IPS-NIHi11 (cell line): Measurements from ENCODE around the gene PSPN.
A peak's percentile ranks its signal among the peaks of the same experiment; 100 is the strongest.
"Not testable (repeated sequence)": the region's sequence is repeated elsewhere in the genome, so short reads cannot be mapped to it uniquely, and the experiment has no call there.

ENCODE experiments used
- DNase-seq: peaks from one replicate; pipeline ENCODE4 v3.0.0; 2012; ENCODE audit warnings: mixed read lengths, low spot score

The PSPN gene

GRCh38 chr19:6402837-6403608, 27.3 kb upstream of the PSPN start:
- DNase-seq: no peak

DNA sequence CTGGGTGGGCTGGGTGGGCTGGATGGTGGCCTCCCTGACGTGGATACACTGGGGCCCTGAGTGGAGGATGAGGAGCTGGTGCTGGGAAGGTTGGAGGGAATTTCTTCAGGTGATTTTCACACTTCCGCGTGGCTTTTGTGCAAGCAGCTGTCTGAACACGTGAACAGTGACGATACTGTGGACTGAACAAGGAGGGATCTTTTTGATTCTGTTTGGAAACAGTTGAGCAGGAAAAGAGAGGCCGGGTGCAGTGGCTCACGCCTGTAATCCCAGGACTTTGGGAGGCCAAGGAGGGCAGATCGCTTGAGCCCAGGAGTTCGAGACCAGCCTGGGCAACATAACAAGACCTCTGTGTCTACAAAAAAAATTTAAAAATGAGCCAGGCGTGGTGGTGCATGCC, 26.3 kb upstream of the PSPN start:
- no peak for DNase-seq

GRCh38 chr19:6400062-6400944, 24.6 kb upstream of the PSPN start:
- DNase-seq: not testable (repeated sequence)

- no peak for DNase-seq
These were observed 20.6 kb upstream of the PSPN start for GRCh38 chr19:6396305-6396704.

GRCh38 chr19:6394831-6395230, 19.1 kb upstream of the PSPN start:
- peak; percentile 44 for DNase-seq

DNA sequence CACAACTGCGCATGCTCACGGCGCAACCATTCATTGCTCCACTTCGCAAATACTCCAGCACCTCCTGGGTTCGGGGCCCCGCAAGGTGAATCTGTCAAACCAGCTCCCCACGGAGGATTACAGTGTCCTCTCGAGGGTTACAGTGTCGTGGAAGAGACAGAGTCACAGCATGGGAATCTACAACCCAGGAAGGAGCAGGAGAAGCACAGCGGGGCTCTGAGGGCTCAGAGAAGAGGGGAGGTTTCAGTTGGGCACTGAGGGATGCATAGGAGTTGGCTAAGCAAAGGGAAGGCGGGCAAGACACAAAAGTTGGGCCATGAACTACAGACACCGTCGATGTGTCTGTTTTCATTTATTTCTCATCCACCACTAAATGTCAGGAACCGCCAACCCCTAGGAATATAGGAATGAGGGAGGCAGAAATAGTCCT, 18.3 kb upstream of the PSPN start:
- DNase-seq: no peak

DNA sequence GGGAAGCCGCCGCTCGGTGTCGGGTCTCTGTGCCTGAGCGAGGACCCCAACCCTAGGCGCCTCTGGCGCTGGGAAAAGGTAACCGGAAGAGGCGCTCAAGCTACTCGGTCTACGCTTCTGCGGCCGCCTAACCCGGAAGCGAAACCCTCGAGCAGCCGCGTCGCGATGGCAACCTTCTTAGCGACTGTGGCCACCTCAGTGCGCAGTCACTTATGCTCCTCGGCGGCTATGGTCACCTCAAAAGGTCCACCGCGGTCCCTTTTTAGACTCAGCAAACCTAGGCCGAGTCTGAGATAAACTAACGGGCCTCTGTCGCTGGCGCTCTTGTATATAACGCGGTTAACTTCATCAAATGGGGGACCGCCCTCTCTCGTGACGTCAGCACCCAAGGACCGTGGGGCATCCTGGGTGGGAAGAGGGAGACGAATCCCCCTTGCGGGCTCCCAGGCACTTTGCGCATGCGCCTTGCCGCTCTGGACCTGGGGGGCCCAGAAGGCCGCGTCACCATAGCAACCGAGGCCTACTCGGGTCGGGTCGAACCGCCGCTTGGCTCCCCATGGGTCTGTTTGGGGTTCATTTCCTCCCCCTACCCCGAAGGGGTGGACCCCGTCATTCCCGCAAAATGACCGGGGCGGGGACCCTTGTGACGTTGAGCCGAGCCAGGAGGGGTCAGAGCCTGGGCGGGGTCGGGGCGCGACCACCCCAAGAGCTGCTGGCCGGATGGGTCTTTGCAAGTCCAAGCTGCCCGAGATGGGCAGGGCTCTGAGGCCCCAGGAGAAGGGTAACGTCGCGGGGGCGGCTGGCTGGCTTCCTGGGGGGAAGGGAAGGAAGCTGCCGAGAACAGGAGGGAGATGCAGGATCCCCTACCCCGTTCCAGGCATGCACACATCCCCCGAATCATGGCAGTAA, 17.6 kb upstream of the PSPN start, which contains the start of gene GTF2F1:
Gene GTF2F1 (minus strand): TSS at position 91 of the 909 bp plus-strand sequence. CDS start 169 bp downstream, outside the sequence.
- peak; percentile 96 for DNase-seq

GRCh38 chr19:6392221-6393073, 16.7 kb upstream of the PSPN start:
- DNase-seq: peak; percentile 3

DNA sequence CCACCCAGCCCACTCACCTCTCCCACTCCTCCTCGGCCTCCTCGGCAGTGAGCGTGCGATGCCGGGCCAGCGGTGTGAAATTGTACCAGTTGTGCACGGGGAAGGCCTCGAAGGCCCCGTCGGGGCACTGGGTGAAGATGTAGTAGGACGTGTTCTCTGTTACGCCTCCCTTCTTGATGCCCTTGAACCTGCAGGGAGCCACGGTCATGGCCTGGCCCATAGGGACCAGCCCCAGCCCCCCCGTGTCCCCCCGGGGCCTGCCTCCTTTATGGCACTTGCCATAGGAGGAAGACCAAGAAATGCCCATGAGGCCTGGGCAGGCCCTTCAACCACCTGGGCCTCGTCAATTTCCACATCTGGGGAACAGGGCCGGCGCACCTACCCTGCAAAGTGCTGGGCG, 11.6 kb upstream of the PSPN start:
- no peak for DNase-seq

DNA sequence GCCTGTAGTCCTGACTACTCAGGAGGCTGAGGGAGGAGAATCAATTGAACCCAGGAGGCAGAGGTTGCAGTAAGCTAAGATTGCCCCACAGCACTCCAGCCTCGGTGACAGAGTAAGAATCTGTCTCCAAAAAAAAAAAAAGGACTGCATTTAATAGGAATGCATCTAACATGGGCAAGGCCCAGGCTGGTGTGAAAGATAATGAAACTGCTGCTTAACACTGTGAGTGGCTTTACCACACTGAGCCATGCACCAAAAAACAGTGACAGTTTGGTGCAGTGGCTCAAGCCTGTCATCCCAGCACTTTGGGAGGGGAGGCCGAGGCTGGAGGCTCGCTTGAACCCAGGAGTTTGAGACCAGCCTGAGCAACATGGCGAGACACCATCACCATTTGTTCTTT, 8.6 kb upstream of the PSPN start:
- no peak for DNase-seq

DNA sequence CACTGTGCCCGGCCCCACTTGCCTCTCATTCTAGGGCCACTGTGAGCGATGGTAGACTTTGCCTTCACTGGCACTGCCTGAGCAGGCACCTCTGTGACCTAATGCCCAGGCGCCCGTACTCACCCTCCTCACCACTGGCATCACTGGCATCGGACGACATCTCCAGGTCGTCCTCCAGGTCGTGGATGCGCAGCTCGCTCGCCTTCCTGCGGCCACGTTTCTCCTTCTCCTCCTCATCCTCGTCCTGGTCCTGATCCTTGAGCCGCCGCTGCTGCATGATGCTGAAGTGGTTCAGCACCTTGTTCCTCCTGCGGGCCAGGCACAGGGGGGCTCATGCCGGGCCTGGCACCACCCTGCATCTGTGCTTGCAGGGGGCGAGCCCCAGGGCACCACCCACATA, 7.5 kb upstream of the PSPN start:
- DNase-seq: no peak

GRCh38 chr19:6381030-6381750, 5.5 kb upstream of the PSPN start:
- no peak for DNase-seq

GRCh38 chr19:6379744-6380143, 4.0 kb upstream of the PSPN start:
- no peak for DNase-seq

DNA sequence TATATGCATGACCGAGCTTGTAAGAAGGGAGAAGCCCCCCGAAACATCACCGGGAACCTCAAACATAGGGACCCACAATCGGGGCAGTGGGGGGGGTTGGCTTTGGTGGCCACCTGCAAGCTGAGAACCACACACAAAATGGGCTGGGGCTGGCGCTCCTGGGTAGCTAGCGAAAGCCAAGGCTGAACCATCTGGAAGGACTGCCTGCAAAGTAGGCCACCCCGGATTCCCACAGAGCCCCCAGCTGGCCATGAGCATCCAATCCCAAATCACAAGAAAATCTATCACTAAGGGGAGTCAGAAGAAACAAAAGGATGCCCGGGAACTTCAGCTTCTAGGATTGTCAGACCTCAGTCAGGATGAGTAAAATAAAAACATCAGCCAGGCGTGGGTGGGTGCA, 2.8 kb upstream of the PSPN start:
- no peak for DNase-seq

DNA sequence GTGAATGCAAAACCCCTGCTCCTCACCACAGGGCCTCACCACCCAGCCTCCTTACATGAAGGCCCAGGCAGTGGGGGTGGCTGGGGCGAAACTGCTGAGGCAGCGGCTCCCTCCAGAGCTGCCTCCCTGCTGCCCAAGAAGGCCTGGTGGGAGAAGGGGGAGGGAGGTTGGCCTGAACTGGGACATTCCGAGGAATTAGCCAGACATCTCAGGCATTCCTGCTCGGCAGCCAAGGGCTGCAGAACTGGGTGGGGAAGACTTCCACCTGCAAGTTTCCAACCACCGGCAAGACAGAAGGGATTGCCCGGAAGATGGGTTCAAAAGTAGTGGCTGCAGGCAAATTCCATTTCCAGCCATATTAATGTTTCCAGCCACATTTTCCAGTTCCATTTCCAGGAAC, 2.3 kb upstream of the PSPN start:
- DNase-seq: no peak

- DNase-seq: no peak
These were observed 918 bp upstream of the PSPN start for GRCh38 chr19:6376512-6377190.

DNA sequence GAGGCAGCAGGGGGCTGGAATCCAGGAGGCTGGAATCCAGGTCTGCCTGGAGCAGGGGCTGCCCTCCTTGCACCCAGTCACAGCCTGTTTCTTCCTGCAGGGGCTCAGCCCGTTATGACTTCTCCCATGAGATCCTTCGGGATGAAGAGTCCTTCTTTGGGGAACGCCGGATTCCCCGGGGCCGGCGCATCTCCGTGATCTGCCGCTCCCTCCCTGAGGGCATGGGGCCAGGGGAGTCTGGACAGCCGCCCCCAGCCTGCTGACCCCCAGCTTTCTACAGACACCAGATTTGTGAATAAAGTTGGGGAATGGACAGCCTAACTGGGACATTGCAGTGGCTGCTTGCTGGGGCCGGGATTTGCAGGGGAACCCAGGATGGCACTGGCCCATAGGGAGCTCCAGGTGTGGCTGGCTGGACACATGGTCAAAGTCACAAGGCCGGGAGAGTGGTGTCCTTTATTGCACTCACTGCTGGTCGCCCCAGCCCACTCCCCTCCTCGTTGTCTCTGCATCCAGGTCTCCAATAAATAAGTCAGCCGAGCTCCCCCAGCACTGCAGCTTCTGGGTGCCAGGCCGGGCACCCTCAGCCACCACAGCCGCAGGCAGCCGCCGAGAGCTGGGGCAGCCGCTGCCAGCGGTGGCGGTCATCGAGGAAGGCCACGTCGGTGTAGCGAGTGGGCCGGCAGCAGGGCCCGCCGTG, 872 bp downstream of the PSPN start:
- no peak for DNase-seq

- DNase-seq: no peak
These were observed 1.5 kb downstream of the PSPN start for GRCh38 chr19:6374161-6374709.

- no peak for DNase-seq
These were observed 2.0 kb downstream of the PSPN start for GRCh38 chr19:6373813-6374108.
